ENCODE measurements around the gene CEP19. TPM values are rescaled to one million over a fixed set of nuclear protein-coding genes. Genes with fewer than 3 reads are reported as not detected.
A peak's percentile ranks its signal among the peaks of the same experiment; 100 is the strongest.

CEP19 gene
- total RNA-seq, 1 donor from 2014 or later, result 4.1 TPM

DNA sequence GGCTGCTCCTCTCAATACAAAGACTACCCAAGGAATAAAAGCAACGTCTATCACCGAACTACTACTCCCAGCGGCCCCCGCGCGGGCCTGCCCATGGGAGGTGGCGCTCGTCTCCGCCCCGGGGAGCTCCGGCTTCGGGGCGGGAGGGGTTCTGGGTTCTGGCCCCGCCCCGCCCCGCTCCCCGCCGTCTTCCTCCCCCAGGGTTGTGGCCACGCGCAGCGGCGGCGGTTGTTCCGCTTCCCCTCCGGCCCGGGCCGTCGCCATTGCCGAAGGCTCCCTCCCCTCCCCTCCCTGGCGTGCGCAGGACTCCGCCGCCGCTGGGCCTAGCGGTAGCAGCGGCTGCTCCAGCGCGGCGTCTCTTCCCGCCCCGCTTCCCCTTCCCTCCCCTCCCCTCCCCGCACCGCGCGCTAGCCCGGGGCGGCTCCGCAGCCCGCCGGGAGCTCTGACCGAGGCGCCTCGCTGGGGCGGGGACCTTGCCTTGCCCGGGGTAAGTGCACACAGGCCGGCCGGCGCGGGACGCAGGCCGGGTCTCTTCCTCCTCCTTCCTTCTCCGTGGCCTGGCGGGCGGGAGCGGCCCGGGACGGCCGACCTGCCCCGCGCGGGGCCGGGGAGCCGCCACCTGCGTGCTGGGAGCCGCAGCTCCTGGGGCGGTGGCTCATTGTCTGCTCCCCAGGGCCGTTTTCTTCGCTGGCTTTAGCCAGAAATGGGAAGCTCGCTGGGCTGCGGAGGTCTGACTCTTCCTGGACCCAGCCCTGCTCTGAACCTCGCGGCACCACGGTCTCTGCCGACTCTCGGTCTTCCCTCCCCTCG, 27.8 kb upstream of the CEP19 start, which contains the start of gene PAK2:
Gene PAK2 (plus strand): TSS at position 187 of the 810 bp plus-strand sequence. CDS start 42,790 bp downstream, outside the sequence.
- peak; percentile 94 for DNase-seq (ENCODE audit: extremely low spot score, unreplicated experiment)
- peak within 1 kb of the TSS; percentile 100 for H3K4me3 Mint-ChIP-seq (ENCODE audit: unreplicated experiment)

DNA sequence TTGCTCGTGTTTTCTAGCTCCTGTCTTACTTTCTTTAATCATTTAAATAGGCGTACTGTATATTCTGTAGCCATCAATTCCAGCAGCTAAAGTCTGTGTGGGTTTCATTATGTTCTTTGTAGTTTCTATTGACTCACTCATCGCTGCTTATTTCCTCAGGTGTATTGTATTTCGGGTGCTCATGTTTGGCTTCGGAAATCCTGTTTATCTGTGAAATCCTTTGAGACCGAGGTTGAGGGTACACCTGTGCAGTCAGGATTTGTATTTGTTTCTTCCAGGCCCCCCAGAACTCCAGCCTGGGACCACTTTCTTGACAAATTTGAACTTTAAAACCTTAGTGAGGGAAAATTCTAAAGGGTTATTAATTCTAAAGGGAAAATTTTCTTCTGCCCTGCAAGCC, 25.6 kb upstream of the CEP19 start:
- H3K4me3 Mint-ChIP-seq (ENCODE audit: unreplicated experiment), result no peak overlapping the region
- H3K9me3 Mint-ChIP-seq (ENCODE audit: unreplicated experiment), result peaks cover 4% of the 10 kb centered on the region
- peaks cover 11% of the 10 kb centered on the region for H3K4me1 Mint-ChIP-seq (ENCODE audit: unreplicated experiment)
- peaks cover 14% of the 10 kb centered on the region for H3K36me3 Mint-ChIP-seq (ENCODE audit: unreplicated experiment)
- no peak for DNase-seq (ENCODE audit: extremely low spot score, unreplicated experiment)
- TF ChIP-seq CTCF (IDR thresholded peaks at IDR 0.05), result no peak
- H3K27ac Mint-ChIP-seq (ENCODE audit: unreplicated experiment), result no peak overlapping the region
- H3K27me3 Mint-ChIP-seq (ENCODE audit: unreplicated experiment), result no peaks in the 10 kb centered on the region

More for the DNA sequence above, 27.8 kb upstream of the CEP19 start, which contains the start of gene PAK2:
- H3K27me3 Mint-ChIP-seq (ENCODE audit: unreplicated experiment), result no peaks in the 10 kb centered on the region
- peaks cover 9% of the 10 kb centered on the region for H3K36me3 Mint-ChIP-seq (ENCODE audit: unreplicated experiment)
- peak within 1 kb of the TSS; percentile 99 for H3K27ac Mint-ChIP-seq (ENCODE audit: unreplicated experiment)
- H3K4me1 Mint-ChIP-seq (ENCODE audit: unreplicated experiment), result peaks cover 20% of the 10 kb centered on the region
- peaks cover 4% of the 10 kb centered on the region for H3K9me3 Mint-ChIP-seq (ENCODE audit: unreplicated experiment)
- TF ChIP-seq CTCF (IDR thresholded peaks at IDR 0.05), result peak; percentile 22

- Mint-ChIP-seq H3K9me3 (ENCODE audit: unreplicated experiment) (peaks cover 4% of the 10 kb centered on the region), H3K27ac (ENCODE audit: unreplicated experiment) (no peak overlapping the region), H3K4me3 (ENCODE audit: unreplicated experiment) (no peak overlapping the region), H3K36me3 (ENCODE audit: unreplicated experiment) (peaks cover 14% of the 10 kb centered on the region), H3K27me3 (ENCODE audit: unreplicated experiment) (no peaks in the 10 kb centered on the region), H3K4me1 (ENCODE audit: unreplicated experiment) (peaks cover 8% of the 10 kb centered on the region)
- TF ChIP-seq CTCF (IDR thresholded peaks at IDR 0.05), result no peak
- no peak for DNase-seq (ENCODE audit: extremely low spot score, unreplicated experiment)
Observed at GRCh38 chr3:196736670-196737374, 24.8 kb upstream of the CEP19 start.

GRCh38 chr3:196735751-196736150, 23.7 kb upstream of the CEP19 start:
- peaks cover 3% of the 10 kb centered on the region for H3K4me1 Mint-ChIP-seq (ENCODE audit: unreplicated experiment)
- no peaks in the 10 kb centered on the region for H3K27me3 Mint-ChIP-seq (ENCODE audit: unreplicated experiment)
- peaks cover 4% of the 10 kb centered on the region for H3K9me3 Mint-ChIP-seq (ENCODE audit: unreplicated experiment)
- no peak overlapping the region for H3K4me3 Mint-ChIP-seq (ENCODE audit: unreplicated experiment)
- H3K36me3 Mint-ChIP-seq (ENCODE audit: unreplicated experiment), result peaks cover 15% of the 10 kb centered on the region
- peak overlapping the region; percentile 21 for H3K27ac Mint-ChIP-seq (ENCODE audit: unreplicated experiment)
- DNase-seq (ENCODE audit: extremely low spot score, unreplicated experiment), result no peak
- TF ChIP-seq CTCF (IDR thresholded peaks at IDR 0.05), result no peak

Data from osteocyte (in vitro differentiated cells).